ENCODE measurements around the gene LRRC8C. TPM values are rescaled to one million over a fixed set of nuclear protein-coding genes. Genes with fewer than 3 reads are reported as not detected.

The LRRC8C gene
- total and polyA plus RNA-seq, 2 of the 8 experiments (the other 6 are each of a cell fraction or from before 2014, with no cell fraction given), result 1.1 to 2.1 TPM

DNA sequence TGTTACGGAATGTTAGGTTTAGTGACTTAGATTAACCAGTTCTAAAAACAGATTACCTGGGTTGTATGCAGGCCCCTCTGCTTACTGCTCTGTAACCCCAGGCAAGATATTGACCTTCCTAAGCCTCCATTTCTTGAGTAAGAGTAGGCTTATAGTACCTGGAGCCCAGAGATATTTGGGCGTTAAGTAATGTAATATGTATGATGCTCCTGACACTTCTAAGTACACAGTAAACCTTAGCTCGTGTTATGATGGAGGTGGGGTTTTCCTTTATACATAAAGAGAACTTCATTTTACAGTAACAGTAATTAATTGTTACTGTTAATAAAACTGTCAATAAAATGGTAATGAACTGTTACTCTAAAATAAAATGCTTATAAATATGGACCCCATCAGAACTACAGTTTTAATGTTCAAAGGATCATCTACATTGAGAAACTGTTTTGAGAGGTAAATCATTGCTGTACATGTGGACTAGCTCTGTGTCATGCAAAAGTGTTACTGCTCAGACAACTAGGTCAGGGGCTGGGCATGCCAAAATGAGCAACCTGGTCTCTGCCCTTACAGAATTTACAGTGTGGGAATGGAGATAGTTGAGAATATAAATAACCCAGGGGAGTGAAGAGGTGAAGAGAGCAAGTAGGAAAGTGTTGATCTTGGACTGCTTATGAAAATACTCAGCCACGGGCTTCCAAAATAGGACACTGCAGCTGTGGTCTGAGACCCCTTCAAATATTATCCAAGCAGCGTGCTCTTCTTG lies 26.6 kb downstream of the LRRC8C start:
- no peak overlapping the region for H2BK20ac ChIP-seq (ENCODE audit: low read length)
- H2BK120ac ChIP-seq (replicated peaks; ENCODE audit: low read depth, low read length), result no peak overlapping the region
- no peak overlapping the region for H3K14ac ChIP-seq (ENCODE audit: insufficient read length)
- no peak overlapping the region for H3K4me3 ChIP-seq (ENCODE audit: extremely low read depth in 1 of 4, insufficient read depth in 2 of 4, low read depth in 3 of 4, low read length in 4 of 4)
- CTCF ChIA-PET (ENCODE audit: partially characterized antibody), result interaction anchor here (0.7 to 1.7 kb wide), 4 partner anchors 10 to 326 kb away, joined by 3 to 6 read pairs (median 3); no protein-coding TSS in a partner anchor
- no peak overlapping the region for H4K8ac ChIP-seq (ENCODE audit: extremely low read depth, insufficient read depth, low read length)
- H2BK5ac ChIP-seq (ENCODE audit: low read depth, low read length), result no peak overlapping the region
- POLR2A ChIA-PET (ENCODE audit: partially characterized antibody), result no interaction called here
- DNase-seq (ENCODE audit: low read depth in 1 of 2, low spot score in 2 of 2) (no peak), FAIRE-seq (no peak)
- no peak overlapping the region for H4K91ac ChIP-seq (replicated peaks; ENCODE audit: insufficient read length, low read length)
- H4K20me1 ChIP-seq (replicated peaks in 1 of 2; ENCODE audit: control insufficient read depth in 1 of 2, insufficient read depth in 2 of 2, low read length in 2 of 2), result no peaks in the 10 kb centered on the region
- no peaks in the 10 kb centered on the region for H3K9me3 ChIP-seq (ENCODE audit: insufficient read depth in 2 of 2, low read depth in 1 of 2, low read length in 1 of 2)
- WGBS, 2 experiments (ENCODE audit: extremely low coverage in 1 of 2, insufficient coverage in 1 of 2, insufficient read length in 1 of 2, insufficient replicate concordance in 2 of 2, low coverage in 1 of 2, low lambda C conversion rate in 2 of 2, missing lambda C conversion rate in 1 of 2), result 89% methylated on average over 5 of the region's 5 CpGs; no CpG with 5 or more reads in 1 of the 2 experiments
- no peaks in the 10 kb centered on the region for H3K79me1 ChIP-seq (ENCODE audit: low read depth, low read length)
- no peaks in the 10 kb centered on the region for H3K4me1 ChIP-seq (replicated peaks in 1 of 4; ENCODE audit: control insufficient read depth in 3 of 4, insufficient read depth in 4 of 4, low read length in 3 of 4)
- H3K4ac ChIP-seq (replicated peaks; ENCODE audit: insufficient read length, low read depth, low read length), result no peak overlapping the region
- H2BK12ac ChIP-seq (ENCODE audit: low read depth, low read length), result no peak overlapping the region
- no peaks in the 10 kb centered on the region for H3K23me2 ChIP-seq (ENCODE audit: low read depth, low read length)
- no peak for TF ChIP-seq SIX5 (IDR thresholded peaks at IDR 0.05; ENCODE audit: low read depth, low read length)
- TF ChIP-seq GABPA (IDR thresholded peaks at IDR 0.05; ENCODE audit: borderline replicate concordance, insufficient read depth, low read length), result no peak
- TF ChIP-seq TCF12 (IDR thresholded peaks at IDR 0.05; ENCODE audit: low read depth, low read length), result no peak
- TF ChIP-seq NRF1 (IDR thresholded peaks at IDR 0.05; ENCODE audit: low read depth, low read length), result no peak
- no peak for TF ChIP-seq RFX5 (IDR thresholded peaks at IDR 0.05; ENCODE audit: borderline replicate concordance, low read depth, low read length)
- no peak for TF ChIP-seq SP2 (IDR thresholded peaks at IDR 0.05; ENCODE audit: low read length)
- no peak for TF ChIP-seq GTF2F1 (IDR thresholded peaks at IDR 0.05; ENCODE audit: borderline replicate concordance, low read depth, low read length)
- no peak for TF ChIP-seq RBBP5 (IDR thresholded peaks at IDR 0.05; ENCODE audit: borderline replicate concordance, low read depth, low read length)
- TF ChIP-seq JUN (IDR thresholded peaks at IDR 0.05; ENCODE audit: low read depth, low read length), result no peak
- TF ChIP-seq BACH1 (IDR thresholded peaks at IDR 0.05; ENCODE audit: low read length), result no peak
- no peak for TF ChIP-seq SRF (IDR thresholded peaks at IDR 0.05; ENCODE audit: low read depth, low read length)
- TF ChIP-seq TAF1 (IDR thresholded peaks at IDR 0.05; ENCODE audit: low read depth, low read length), result no peak
- no peak for TF ChIP-seq EP300 (IDR thresholded peaks at IDR 0.05; ENCODE audit: borderline replicate concordance in 1 of 2, low read depth in 2 of 2, low read length in 2 of 2)
- TF ChIP-seq, protein P1, sequence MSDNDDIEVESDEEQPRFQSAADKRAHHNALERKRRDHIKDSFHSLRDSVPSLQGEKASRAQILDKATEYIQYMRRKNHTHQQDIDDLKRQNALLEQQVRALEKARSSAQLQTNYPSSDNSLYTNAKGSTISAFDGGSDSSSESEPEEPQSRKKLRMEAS (IDR thresholded peaks at IDR 0.05), result no peak
- no peak overlapping the region for H3K18ac ChIP-seq (ENCODE audit: extremely low read depth, low read length)
- H3K27ac ChIP-seq (ENCODE audit: low read depth, low read length), result no peak overlapping the region
- H2BK15ac ChIP-seq (ENCODE audit: low read length), result no peak overlapping the region
- H3K79me2 ChIP-seq (ENCODE audit: control insufficient read depth in 1 of 2, insufficient read depth in 2 of 2, low read length in 2 of 2), result no peaks in the 10 kb centered on the region
- no peak overlapping the region for H3K4me2 ChIP-seq (ENCODE audit: insufficient read depth in 1 of 2, low read depth in 2 of 2, low read length in 2 of 2)
- no peak overlapping the region for H4K5ac ChIP-seq (ENCODE audit: insufficient read length, low read depth, low read length)
- no peak overlapping the region for H2AK5ac ChIP-seq (ENCODE audit: low read depth, low read length)
- no peak overlapping the region for H2AFZ ChIP-seq (ENCODE audit: low read length)
- no peaks in the 10 kb centered on the region for H3K27me3 ChIP-seq (replicated peaks in 1 of 4; ENCODE audit: control insufficient read depth in 3 of 4, extremely low read depth in 1 of 4, insufficient read depth in 3 of 4, low read length in 3 of 4)
- no peaks in the 10 kb centered on the region for H3K36me3 ChIP-seq (ENCODE audit: control insufficient read depth in 2 of 4, insufficient read depth in 4 of 4, low read length in 3 of 4)
- no peak overlapping the region for H3K23ac ChIP-seq (ENCODE audit: insufficient read length)
- no peak overlapping the region for H3K56ac ChIP-seq (replicated peaks; ENCODE audit: insufficient read length, low read depth, low read length)
- H3K9ac ChIP-seq (replicated peaks in 1 of 4; ENCODE audit: extremely low read depth in 1 of 4, low read depth in 3 of 4, low read length in 3 of 4), result no peak overlapping the region

Measured in H1 (cell line).